GM19455 (cell line): ENCODE results near the gene ZNF423.

Experiments used
- ATAC-seq: cut with Tn5 transposase; IDR thresholded peaks from one replicate; pipeline ENCODE4 v1.9.1; 2021; ENCODE audit not compliant: unreplicated experiment

The ZNF423 gene

DNA sequence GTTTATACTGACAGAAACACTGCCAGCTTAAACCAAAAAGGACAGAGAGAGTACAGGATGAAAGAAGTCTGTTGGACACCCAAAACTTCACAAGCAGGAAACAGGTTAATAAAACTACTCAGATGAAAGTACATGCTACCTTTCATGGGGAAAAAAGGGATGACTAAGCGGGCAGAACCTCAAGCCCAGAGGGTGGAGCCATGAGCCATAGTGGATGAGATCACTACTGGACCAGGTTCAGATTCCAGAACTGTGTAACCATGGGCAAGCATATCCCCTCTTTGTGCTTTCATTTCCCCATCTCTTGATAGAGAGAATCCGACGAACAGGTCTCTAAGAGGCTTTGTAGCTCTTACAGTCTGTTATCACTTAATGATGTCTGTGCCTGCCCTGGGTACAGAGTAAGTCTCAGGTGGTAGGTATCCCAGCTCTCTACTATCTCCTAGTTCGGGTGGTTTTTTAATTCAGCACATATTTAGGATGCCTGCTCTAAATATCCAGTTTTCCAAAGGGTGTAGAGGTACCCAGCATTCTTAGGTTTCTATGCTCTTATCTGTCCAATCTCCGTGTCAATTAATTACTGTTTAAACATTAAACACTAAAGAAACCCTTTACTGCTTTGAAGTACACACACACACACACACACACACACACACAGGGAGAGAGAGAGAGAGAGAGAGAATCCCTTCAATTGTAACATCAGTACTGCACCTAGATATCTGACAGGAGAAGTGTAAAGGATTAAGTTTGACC is 206.7 kb downstream of the ZNF423 start:
- ATAC-seq, result no peak

DNA sequence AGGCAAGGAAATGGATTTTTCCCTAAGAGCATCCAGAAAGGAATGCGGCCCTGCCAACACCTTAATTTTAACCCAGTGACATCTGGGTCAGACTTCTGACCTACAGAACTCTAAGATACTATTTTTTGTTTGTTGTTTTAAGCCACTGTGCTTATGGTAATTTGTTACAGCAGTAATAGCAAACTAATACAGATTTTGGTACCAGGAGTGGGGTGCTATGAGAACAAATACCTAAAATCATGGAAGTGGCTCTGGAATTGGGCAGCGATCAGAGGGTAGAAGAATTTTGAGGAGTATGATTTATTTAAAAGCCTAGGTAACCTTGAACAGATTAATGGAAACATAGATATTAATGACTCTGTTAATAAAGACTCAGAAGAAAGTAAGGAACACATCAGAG is 208.2 kb downstream of the ZNF423 start:
- no peak for ATAC-seq

DNA sequence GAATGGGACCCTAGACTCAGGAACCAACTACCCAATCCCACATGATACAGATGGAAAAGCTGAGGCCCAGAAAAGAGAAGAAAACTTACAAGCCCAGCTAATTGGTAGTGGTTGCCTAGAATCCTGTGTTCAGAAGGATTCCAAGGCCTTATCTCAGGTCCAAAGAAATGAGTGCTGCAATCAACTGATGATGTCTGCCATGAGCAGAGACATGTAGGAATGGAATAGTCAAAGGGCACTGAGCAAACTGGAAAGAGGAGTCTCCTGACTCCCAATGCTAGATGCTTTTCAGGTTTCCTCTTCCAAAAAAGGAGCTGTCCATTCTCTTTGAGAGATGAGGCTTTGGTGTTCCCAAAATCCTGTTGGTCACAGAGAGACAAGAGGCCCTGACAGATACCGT is 210.6 kb downstream of the ZNF423 start:
- ATAC-seq, result no peak

DNA sequence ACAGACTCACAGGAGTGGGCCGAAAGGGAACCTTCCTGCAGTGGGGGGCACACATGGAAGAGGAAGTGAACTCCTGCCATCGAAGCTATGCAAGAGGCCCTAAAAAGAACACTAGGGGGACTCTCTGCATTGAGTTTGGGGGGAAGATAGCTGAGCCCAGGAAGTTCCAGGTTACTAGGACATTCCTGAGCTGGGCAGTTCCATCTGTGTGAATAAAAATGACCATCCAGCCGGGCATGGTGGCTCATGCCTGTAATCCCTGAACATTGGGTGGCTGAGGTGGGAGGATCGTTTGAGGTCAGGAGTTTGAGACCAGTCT is 211.8 kb downstream of the ZNF423 start:
- no peak for ATAC-seq

DNA sequence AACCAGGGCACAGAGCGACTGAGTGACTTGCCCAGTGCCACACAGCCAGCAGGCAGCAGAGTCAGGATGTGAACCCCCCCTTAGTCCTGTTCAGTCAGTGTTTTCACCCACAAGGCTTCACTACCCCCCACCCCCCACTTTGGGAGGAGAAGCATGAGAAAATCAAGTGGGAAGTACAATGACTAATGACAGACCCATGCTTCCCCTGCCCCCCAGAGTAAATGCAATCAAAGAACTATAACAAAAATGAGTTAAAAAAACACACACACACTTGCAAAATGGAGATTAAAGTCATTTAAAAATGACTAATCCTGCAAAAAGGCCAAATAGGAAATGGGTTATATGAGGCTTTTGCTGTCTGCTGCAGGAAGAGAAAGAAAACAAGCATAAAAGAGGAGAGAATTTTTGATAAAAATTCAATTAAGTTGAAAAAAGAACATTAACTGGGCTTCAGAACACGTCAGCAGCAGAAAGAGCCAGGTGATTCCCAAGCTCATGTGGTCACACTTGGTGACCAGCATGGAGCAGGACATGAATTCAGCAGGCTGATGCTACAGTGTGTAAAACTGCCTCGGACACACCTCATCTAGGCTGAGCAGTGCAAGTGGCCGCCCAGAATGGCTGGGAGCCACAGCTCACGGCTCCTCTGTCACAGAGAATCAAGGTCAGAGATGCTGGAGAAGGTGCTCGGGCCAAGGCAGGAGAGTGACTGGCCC is 212.3 kb downstream of the ZNF423 start:
- ATAC-seq, result no peak

DNA sequence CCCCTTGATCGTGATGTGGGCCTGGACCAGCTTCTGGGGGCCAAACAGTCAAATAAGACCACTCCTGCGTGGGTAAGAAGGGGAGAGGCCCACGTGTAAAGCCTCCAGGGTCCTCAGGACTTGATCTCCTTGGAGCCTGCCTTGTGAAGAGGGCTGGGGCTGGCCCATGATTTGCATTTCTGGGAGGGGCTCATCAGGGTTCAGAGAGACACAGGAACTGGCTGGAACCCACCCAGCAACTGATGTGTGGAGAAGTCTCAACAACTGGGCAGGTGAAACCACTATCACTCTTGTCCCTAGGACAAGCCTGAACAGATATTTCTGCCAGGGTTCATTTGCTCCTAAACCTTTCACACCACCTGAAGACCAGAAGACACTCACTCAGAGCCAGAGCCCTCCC is 214.7 kb downstream of the ZNF423 start:
- ATAC-seq, result no peak

DNA sequence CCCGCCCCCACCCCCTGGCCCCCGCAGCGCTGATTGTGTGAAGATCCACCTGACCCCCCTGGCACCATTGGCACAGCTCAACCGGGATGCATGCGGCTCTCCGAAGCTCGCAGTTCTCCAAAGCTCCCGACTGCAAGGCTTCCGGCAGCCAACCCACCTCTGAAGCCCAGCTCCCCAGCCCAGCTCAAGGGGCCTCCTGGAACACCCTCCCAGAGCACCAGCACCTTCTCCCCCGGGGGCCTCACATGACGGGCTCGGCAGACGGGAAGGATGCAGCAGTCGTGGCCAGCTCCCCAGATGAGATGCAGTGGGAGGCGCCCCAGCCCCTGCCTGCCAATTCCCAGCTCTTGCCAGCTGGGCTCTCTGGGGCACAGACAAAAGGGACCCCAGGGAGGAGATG is 215.3 kb downstream of the ZNF423 start:
- ATAC-seq, result no peak

DNA sequence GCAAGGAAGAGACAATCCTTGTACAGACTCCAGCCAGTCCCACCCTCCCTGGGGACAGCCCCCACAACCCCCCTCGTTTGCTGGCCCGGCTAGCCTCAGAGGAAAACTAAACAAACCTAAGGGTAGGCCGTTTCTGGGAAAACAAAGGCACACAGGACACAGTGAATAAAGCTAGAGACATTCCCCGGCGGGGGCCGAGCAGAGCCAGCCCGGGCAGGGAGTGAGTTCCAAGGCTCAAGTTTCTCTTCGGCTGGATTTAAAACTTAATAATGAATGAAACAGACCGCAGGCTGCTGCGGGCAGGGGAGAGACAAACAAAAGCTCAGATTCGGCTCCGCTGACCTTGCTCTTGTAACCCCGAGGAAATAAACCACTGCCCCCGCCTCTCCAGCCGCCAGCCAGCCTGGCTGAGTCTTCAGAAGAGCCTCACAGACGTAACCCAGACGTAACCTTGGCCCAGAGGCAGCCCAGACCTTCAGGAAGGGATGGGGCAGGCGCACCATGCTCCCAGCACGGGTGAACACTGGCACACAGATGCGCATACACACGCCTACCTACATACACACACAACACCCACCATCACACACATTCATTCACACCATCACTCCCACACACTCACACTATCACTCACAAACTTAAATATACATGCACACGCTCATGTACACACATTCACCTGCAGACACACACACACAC is 216.0 kb downstream of the ZNF423 start:
- no peak for ATAC-seq

DNA sequence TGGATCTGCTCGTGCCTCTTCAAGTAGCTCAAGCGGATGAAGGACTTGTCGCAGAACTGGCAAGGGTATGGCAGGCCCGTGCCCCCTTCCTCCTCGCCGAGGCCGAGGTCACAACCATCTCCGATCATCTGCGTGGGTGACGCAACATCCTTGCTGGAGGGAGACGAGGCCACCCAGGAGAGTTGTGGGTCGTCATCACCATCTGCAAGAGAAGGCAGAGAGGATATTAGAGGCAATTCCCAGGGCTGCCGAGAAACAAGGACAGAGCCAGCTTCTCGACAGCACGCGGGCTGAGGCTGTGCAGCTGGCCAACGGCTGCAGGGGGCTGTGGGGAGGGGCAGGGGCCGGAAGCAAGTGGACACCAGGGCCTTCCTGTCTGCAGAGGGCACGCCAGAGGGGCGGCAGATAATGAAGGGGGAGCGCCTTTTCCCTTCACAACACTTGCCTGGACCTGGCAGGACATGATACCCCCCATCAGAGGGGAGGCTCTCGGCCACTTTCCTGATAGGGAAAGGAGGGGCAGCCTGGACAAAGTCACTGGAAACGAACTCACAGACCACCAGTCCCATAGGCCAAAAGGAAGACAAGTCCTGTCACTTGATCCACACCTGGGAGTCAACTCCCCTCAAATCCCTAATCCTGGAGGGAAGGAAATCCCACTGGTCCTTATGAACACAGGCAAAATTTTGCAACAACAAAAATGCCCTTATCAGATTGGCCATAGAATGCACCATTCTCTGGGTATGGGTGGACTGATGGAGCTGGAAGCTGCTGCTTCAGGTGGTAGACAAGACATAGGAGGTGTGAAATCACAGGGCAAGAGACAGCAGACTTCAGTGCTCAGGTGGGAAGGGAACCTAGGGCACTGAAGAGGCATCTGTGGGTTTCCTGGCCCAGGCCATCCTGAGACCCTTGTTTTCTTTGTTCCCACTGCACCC is 217.0 kb downstream of the ZNF423 start:
- ATAC-seq, result no peak

DNA sequence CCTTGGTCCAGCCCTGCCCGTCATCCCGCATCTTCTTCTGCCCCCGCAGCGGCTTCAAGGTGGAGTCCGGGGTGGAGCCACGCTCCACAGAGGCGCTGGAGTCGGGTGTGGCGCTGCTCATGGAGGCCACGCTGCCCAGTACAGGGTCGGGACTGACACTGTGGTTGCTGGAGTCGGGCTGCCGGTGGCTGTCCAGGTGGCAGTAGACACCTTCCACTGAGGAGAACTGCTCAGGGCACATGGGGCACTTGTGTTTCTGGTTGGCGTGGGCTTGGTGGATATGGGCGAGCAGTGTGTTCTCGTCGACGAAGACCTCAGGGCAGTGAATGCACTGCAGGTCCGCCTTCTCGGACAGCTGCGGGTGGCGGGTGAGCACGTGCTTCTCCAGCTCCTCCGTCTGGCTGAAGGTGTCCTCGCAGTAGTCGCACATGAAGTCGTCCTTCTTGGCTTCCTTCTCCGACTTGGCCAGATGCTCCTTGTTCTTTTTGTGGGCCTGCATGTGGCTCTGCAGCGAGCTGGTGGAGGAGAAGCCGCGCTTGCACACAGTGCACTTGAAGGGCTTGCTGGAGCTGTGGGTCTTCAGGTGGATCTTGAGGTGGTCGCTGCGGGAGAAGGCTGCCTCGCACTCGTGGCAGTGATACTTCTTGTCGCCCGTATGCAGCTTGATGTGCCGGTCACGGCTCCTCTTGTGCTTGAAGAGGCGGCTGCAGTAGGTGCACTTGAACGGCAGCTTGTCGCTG is 217.8 kb downstream of the ZNF423 start:
- ATAC-seq, result no peak

DNA sequence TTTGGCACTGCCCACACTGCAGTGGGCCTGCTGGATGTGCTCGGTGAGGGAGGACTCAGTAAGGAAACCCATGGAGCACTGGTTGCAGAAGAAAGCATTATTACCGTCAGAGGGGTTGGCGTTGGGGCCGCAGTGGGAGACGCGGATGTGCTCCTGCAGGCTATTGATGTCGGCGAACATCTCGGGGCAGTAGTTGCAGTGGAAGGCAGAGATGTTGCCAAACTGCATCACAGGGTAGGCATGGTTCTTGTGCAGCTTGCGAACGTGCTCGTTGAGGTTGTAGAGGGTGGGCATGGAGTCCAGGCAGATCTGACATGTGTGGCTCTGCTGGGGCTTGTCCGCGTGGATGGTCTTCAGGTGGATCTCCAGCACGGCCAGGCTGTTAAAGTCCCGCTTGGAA is 218.4 kb downstream of the ZNF423 start:
- no peak for ATAC-seq

DNA sequence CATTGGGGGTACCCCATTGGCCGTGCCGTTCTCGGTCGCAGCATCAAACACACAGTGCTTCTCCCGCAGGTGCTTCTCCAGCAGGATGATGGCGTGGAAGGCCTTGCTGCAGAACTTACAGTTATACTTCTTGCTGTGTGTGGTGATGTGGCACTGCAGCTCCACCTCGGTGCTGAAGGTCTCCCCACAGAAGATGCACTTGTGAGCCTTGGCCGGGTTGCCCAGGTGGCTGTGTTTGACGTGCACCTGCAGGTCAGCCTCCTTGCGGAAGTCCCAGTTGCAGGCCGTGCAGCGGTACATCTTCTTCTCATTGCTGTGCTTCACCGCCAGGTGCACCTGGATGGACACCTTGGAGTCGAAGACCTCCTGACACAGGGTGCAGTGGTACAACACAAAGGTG is 219.3 kb downstream of the ZNF423 start:
- ATAC-seq, result no peak

DNA sequence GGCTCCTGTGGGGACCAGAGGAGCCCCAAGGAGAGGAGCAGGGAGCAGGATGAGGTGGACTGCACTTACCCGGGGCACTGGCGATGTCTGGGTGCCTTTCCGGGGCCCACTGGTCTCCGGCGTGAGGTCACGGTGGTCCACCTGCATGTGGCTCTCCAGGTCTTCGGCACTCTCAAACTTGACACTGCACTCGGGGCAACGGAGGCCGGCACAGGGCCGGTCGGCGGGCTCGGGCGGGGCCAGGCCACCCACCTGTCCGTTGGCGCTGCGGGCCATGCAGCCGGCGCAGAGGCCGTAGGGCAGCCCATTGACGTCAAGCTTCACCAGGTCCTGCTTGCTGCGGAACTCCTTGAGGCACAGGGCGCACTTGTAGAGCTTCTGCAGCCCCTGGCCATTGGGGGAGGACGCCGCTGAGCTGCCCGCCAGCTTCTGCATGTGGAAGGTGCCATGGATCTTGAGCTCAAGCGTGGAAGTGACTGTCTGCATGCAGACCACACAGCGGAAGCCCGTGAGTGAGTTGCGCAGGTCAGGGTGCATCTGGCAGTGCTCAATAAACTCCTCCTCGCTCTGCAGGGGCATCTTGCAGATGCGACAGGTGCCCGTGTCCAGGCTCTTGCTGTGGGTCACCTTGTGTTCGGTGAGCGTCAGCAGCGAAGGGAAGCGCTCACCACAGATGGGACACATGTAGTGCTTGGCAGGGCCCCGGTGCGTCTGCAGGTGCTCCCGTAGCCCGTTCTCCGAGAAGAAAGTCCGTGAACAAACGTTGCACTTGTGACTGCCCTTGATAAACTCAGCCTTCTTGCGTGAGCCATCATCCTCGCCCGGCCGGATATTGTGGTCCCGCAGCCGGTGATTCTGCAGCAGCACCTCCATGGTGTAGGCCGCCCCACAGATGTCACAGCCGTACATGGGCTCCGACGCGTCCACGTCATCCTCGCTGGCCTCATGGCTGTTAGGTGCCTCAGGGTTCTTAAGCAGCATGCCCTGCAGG is 220.0 kb downstream of the ZNF423 start:
- no peak for ATAC-seq

DNA sequence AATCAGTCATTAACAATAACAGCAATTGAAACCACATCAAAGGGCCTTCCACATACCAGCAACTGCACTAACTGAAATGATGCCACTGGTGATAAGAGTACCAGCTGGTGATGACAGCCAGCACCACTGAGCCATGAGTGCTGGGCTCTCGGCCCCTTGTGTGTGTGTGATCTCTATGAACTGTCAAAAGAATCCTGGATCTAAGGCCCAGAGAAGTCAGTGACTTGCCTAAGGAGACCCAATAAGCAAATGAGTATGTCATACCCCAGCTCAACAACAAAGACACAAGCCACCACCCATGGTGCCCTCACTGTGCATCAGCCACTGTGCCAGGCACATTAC is 220.9 kb downstream of the ZNF423 start:
- ATAC-seq, result no peak

DNA sequence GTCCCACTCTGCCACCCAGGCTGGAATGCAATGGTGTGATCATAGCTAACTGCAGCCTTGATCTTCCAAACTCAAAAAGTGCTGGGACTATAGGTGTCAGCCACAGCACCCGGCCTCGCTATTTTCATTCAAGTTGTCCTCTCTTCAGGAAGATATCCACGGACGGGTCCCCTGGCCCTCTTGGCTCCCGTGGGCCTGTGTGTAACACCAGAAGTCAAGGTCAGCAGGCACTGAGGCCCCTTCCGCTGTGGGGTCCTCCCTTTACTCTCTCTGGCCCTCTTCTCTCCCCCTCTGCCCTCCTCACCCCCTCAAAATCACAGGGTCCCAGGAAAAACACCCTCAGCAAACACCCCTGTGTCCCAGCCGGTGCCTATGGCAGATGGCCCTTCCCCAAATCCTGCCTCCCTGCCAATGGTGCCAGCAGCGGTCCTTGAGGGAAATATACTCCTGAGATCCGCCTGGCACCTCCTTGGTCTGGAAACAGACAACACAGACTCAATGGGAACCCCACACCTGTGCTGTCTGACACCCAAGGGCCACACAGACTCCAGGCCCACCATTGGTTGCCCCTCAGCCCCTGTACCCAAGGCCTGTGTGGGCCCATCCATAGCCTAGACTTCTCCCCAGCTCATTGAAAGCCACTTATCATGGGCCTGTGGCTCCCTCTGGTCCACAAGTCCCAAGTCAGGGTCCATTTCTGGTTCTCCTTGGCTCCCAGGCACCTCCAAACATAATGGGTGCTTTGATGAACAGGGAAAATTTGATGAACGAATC is 221.5 kb downstream of the ZNF423 start:
- no peak for ATAC-seq

DNA sequence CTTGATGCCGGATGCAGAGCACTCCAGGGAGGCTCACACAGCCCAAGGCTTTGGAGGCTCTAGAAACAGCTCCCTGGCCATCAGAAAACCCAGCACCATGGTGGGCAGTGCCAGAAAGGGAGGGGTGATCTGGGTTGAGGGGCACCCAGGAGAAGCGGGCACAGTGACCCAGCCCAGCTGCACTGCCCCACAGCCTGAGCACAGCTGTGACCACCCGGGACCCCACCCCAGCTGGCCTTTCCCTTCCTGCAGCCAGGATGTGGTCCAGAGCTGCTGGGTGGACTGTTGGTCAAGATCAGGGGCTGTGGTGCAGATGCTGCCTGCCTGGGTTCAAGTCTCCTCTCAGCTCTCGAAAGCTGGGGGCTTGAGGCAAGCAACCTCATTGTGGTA is 223.1 kb downstream of the ZNF423 start:
- no peak for ATAC-seq

DNA sequence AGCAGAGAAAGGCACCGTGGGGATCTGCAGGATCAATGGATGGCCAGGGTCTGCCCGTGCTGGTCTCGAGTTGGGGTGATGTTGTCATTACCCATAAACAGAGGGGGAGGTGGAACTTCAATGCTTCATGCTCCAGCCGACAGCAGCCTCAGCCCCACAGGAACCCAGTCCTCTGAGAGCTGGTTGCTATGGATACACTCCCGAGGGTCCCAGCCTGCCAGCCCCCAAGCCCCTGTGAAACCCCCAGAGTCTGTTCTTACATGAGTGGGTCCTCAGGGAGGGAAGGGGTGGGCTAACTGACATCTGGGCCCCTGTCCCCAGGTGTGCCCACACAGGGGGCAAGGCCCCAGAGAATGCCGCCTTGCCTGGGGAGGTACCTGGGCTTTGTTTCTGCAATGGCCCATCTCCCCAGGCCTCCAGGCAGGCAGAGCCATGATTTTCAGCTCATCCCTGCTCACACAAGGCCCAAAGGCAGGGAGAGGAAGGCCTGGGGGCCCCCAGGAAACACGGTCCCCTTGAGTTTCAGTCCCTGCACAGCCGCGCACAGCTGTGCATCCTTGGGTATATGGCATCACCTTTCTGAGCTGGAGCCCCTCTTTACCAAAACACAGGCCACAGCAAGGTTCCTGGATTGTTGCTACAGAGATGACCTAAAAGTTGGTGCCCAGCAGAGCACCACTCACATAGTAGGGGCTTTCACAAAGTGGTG is 223.7 kb downstream of the ZNF423 start:
- ATAC-seq, result no peak
